ENCODE measurements around the gene ATXN7.

Gene ATXN7

DNA sequence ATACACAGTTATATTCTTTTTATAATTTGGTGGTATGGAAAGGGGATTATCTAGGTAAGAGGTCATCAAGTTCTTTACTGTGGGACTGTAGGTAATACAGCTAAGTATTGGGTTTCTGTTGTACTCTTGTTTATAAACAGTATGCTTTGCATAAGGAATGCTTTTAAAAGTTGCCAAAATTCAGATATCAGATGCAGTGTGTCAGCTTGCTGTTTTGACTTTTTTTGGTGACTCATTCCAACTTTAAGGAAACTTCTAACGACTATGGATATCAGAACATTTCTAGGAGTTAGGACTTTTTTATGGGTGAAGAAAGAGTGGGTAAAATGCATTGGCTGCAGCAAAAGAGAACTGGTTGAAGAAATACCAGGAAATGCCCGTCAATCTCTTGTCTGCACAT, 45.8 kb downstream of the ATXN7 start:
- no peak for DNase-seq

- DNase-seq, result no peak
Measured at GRCh38 chr3:63910001-63910400, 46.3 kb downstream of the ATXN7 start.

GRCh38 chr3:63910891-63911290, 47.2 kb downstream of the ATXN7 start:
- DNase-seq, result no peak

GRCh38 chr3:63911509-63911872, 47.8 kb downstream of the ATXN7 start:
- peak; percentile 62 for DNase-seq

GRCh38 chr3:63911873-63912767, 48.5 kb downstream of the ATXN7 start, which contains the start of gene SCAANT1:
Gene SCAANT1 (minus strand): TSS chr3:63912383.
- DNase-seq, result peak; percentile 83

DNA sequence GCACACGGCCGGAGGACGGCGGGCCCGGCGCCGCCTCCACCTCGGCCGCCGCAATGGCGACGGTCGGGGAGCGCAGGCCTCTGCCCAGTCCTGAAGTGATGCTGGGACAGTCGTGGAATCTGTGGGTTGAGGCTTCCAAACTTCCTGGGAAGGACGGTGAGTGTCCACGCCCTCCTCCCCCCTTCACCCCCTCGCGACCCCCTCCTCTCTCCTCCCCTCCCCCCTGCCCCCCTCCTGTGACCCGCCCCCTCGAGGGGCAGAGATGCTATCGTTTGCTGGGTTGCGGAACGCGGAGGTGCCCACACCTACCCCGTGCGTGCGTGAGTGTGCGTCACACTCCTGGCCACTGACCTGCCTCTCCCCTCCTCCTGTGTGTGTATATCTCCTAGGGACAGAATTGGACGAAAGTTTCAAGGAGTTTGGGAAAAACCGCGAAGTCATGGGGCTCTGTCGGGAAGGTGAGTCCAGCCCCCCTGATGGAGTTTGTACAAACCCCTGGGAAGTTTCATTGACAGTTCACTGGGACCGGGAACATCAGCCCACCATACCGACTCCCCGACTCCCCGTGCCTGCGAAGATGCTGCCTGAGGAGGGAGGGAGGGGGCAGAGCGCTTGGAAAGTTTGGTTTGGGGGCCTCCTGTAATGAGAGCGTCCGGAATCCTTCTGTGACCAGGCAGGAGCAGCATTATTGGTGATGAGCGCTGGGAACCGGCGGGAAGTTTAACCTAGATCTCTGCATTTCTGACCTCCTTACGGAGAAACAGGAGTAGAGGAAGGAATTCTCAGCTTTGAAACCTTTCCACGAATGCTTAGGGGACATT, 49.3 kb downstream of the ATXN7 start:
- peak; percentile 65 for DNase-seq

GRCh38 chr3:63914312-63914711, 50.6 kb downstream of the ATXN7 start:
- no peak for DNase-seq

DNA sequence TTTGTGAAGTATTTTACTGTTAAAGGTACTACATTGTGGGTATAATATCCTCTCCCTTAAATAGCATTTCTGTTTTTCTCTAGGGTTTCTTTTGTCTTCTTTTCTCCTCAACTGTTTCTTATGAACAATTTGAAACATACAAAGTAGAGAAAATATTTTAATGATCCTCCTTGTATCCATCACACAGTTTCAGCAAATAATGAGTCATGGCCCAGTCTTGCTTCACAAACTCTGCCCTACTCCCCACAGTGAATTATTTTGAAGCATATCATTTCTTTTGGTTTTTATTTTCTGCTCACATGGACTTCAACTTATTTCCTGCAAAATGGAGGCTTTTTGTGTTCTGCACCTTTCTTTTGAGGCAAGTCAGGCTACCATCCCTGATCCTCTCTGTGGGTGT, 54.7 kb downstream of the ATXN7 start:
- no peak for DNase-seq

- DNase-seq, result no peak
Measured at GRCh38 chr3:63920001-63920400, 56.3 kb downstream of the ATXN7 start.

- DNase-seq, result no peak
Measured at GRCh38 chr3:63921741-63922482, 58.2 kb downstream of the ATXN7 start.

DNA sequence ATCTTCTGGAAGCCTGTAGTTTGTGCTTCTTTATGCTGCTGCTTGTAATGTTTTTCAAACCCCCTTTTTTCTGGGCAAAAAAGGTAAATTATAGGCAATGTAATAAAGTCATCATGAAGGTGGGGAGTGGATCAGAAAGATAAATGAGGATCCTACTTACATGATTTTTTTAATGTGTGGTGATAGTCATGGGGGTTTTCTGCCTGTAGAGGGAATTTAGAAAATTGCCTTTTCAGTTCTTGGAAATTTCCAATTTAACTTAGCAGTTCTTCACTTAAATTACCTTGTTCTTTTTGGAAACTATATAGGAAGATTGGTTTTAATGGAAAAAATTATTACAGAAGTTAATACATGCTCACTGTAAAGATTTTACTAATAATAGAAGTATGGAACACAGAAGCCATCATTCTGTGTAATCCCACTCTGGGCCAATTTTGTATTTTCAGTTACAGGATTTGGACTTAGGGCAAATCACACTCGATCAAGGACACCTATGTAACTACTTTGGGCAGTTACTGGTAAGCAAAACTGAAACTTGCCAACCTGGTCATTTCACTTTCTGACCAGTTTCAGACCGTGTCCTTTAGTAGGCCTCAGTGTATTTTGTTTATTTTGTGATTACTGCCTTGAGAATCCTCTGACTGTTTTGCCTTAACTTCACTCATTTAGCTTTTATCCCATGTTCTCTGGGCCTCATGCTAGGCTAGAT, 59.0 kb downstream of the ATXN7 start:
- DNase-seq, result no peak

DNA sequence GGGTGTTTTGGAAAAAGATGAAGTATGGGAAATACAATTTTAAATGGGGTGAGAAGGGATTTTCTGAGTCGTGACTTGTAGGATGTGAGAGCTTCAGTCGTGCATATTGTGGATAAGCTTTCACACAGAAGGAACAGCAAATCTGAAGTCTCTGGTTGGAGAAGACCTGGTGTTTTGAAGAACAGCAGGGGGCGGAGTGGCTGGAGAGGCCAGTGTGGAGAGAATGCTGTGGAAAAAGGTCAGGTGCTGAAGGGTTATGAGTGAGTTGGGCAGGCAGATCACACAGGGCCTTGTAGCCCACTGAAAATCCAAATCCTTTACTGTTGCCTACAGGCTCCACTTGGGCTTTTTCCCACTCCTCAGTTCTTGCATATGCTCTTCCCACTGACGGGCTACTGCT, 62.6 kb downstream of the ATXN7 start:
- DNase-seq, result no peak

DNA sequence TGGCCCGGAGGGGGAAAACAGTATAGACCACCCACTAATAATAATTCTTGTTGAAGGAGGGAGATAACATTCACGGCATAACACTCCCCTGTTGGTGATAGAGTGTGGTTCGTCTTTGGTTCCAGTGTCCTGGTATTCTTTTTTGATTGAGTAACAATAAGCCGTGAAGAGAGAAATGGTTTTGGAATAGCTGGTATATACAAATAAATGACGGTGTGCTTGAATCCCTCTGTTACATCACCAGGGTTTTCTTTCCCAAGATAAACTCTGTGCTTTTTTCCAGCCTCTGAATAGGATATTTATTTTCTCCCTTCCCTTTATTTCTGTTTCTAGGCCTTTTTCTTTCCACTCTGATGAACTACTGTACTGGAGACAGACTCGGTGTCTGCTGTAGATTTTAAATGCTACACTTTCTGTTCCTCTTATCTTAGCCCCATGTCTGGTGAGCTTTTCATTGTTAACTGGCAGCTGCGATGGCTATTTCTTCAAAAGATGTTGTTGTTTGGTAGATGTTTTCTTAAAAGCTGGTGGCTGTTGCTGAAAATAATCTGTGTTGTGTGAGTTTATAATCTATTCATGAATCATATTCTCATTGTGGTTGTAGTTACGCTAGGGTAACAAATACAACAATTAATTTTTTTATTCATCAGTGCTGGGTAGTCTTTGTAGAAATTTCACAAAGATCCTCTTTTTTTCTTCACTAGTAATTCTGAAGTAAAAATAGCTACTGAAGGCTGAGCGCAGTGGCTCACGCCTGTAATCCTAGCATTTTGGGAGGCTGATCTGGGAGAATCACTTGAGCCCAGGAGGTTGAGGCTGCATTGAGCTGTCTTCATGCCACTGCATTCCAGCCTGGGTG, 64.0 kb downstream of the ATXN7 start:
- no peak for DNase-seq

DNA sequence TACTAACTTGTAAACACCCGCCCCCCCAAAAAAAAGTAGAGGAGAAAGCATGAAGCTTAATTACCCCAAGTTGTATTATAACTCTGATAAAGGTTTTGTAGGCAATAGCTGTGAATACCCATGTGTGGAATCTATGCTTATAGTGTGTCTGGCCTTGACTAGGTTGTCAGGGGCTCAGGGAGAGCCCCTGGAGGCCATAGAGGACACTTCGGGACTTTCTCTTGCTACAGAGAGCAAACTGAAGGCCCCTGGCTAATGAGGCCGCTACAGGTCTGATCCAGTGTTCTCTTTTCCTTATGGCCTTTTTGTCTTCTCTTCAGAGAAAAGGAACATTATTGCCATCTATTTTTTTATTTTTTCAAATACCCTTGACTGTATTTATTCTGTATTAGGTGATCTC, 67.6 kb downstream of the ATXN7 start:
- no peak for DNase-seq

DNA sequence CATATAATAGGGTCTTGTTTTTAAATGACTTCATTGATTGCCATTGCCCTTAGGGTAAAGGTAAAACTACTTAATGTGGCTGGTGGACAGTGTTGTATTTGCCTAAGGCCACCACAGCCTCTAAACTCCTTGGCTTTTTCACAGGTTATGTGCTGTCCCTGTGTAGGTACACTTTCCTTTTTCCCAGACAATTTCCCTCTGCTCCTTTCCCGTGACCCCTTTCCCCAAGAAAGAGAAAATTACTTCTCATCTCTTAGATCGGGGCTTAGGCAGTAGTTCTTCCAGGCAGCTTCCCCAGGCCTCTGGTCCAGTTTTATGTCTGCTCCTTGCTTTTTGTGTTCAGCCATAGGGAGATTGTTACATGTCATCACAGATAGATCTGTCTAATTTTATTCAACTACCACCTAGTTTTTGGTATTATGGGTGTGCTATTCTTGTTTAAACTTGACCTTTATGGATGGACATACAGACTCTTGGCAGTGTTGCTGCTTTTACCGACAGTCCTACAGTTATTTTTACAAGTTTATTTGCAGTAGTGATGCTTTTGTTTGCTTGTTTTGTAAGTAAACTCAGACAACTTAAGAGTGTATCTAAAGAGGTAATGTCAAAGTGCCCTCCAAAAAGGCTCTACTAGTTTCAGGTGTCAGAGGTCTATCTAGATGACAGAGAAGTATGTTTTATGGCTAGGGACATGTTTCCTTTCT, 69.0 kb downstream of the ATXN7 start:
- no peak for DNase-seq

- no peak for DNase-seq
Measured at GRCh38 chr3:63933459-63933858, 69.8 kb downstream of the ATXN7 start.

- DNase-seq, result no peak
Measured at GRCh38 chr3:63934041-63934866, 70.6 kb downstream of the ATXN7 start.

DNA sequence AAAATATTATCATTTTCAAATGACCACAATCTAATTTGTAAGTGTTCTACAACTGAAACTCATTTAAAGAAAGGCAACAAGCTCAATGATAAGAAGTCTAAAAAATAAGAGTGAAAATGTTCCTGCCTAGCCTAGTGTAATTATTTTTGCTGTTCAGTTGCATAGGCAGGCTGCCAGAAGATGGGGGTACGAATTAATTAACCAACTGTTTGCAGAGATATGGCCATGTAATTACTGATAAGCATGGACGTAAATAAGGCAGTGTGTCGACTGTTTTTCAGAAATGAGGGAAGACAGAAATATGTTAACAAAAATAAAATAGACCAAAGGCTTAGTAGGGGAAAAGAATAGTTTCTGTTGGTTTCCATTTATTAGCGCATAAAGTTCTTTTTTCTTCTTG, 73.3 kb downstream of the ATXN7 start:
- DNase-seq, result no peak

- no peak for DNase-seq
Measured at GRCh38 chr3:63937661-63938651, 74.3 kb downstream of the ATXN7 start.

All from activated CD4-positive, alpha-beta T cell treated with anti-CD3 and anti-CD28 coated beads for 48 hours (primary cell).